GM18861 (cell line): ENCODE data around the gene IRX6.

Source experiments
- ATAC-seq: cut with Tn5 transposase; IDR thresholded peaks from one replicate; pipeline ENCODE4 v1.9.1; 2021; ENCODE audit not compliant: unreplicated experiment

The IRX6 gene

DNA sequence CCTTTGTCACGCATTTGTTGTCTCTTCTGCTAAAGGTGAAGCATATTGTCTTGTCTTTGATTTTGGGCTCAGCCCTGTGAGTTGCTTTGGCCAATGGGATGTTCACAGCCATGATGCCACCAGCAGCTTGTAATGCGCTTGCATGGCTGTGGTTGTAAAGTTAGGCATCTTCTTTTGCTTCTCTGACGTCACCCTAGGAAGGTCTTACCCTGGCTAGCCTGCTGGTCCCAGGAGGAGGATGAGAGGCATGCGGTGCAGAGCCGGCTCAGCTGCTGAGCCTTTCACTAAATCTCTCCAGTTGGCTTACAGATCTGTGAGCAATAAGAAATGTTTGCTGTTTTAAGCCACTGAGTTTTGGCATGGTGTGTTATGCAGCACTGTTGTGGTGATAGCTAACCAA lies 40.8 kb downstream of the IRX6 start:
- no peak for ATAC-seq

DNA sequence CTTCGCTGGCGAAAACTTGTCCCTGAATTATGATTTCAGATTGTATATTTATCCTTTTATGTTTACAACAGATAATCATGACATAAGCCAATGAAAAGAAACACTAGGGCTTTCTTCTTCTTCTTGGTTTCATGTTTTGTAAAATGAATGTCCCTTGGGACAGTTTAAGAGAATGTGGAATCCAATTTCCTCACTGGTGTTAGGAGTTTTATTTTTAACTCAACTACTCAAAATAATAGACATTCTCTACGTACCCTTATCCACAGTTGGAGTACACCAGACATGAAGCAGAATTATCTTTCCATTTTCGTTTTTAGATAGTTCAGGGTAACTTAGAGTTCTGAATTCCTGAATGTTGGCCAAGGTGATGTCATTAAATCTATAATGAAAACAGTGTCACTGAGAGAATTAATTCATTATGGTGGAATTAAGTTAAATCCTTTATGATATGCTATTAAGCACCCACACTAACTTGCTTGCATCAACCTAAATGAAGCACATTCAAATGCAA lies 43.4 kb downstream of the IRX6 start:
- no peak for ATAC-seq

DNA sequence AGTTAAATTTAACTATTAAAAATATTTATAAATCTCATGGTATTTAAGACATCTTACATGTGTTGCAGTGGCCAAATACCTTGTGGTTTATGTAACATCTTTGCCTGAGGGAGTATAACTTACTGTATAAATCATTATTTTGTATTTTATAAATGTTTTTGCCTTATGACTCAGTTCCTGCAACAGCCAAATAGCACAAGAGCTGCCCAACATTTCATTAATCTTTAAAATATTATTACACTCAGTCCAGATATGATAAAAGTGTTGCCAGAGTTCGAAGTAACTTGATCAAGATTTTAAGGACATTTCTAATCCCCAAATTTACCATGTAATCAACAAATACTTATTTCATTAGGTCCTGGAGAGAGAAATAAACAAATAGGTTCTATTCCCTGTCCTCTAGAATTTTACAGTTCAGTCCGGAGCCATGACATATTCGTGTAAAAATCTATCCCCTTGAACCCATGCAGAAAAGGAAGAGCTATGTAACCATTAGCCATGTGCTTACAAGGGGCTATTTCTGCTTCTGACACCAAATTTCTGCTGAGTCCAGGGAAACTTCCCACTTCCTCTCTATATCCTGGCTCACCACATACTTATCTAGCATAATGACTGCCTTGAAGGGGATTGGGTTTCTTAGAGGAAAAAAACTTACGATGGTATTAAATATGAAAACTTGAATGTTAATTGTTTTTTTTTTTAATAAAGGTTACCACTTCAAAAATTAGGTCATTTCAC lies 44.0 kb downstream of the IRX6 start:
- no peak for ATAC-seq

DNA sequence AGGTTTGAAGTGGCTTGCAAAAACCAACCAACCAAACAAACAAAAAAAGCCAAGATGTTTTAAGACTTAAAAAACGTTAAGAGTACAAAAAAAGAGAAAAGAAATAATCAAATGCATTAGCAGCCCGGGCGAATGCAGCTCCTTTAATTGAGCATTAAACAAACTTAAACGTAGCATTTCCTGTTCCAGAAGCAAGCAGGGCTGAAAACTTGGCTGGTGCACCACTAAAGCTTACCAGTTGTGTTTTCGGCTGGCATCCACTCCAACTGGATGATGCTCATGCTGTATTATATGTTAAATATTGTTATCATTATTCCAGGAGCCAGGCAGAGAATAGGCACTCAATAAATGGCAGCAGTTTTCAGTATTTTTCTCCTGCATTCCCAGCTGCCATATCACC lies 45.1 kb downstream of the IRX6 start:
- ATAC-seq: no peak

DNA sequence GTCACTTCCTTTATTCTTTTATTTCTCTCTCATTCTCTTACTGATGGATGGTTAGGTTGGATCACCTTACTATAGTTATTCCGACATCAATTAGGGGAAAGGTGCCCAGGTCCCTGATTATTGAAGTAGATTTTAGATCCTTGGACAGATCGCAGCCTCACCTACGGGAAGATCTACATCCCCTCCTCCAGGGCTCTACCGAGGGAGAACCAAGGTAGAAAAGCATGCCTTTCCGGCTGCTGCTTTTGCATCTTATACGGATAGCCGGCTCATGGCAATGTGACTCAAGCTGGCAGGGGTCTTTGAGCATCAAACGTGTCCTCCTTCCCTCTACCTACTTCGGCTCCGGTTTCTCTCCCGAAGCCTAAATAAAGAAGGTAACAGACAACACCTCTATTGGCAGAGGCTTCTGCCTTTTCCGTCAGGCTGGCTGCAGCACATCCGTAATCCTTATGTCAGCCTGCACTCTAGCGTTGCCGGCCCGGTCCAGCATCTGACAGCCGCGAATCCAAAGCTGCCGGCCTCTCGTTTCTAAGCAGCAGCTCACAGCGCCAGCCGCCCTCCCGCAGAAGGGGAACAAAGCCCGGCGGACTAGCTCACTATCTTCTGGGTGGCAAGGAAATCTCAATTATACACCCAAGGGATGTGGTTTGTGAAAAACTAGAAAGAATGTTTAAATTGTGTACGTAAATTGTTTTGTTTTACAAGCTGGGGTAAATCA lies 46.9 kb downstream of the IRX6 start:
- ATAC-seq: no peak

DNA sequence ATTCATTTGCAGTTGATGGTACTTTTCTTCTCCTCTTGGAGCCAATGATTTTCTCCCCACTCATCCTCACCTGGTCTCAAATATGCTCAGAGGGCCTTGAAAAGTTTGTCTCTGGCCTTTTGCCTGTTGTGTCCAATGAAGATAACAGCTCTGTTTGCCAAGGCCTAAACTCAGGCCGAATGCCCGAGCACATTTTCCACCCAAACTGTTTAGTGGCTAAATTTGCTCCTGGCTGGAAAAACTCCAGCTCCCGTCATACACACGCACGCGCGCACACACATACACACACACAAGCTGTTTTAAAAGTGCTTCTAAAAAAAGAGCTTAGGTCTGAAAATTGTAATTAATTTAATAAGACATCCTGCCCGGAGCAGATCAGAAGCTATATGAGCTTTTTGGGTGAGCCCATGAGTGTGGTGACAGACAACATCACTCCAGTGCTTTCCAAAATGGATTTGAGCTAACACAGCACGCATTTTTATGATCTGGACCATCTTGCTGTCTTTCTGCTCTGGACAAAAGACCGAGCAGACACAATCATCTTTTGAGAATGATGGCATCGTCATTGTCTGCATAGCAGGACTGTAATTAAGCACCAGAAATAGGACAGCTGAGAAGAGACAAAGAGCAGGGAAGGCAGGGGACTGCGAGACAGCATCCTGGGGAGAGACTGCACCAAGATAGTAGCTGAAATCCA lies 48.9 kb downstream of the IRX6 start:
- ATAC-seq: no peak

DNA sequence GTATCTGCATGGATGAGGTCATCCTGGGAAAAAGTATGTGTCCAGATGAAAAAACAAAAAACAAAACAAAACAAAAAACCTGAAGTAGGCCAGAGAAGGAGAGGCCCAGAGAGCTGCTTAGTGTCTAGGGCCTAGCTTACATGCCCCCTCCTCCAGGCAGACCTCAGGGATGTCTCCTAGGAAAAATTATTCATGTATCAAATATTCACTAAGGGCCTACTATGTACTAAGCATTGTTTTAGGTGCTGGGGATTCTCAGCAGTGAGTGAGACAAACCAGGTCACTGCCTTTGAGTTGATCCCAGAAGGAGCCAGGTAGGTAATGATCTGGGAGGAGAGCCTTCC lies 49.5 kb downstream of the IRX6 start:
- ATAC-seq: no peak

DNA sequence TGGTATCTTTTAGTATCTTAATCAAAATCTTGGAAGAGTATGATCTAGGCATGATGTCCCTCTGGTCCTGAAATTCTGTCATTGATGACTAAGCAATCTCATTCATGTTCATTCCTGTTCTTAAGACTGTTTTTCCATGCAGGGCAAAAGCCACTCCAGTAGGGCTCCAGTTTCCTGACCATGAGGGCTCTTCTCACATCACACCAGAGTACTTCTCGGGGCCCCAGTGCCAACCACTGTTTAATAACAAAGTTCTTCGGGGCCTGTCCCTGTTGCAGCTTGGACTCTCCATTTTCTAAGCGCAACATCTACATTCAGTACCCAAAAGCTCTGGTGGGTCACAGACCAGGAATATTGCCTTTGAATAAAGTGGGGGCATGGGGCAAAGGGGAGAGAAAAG lies 52.0 kb downstream of the IRX6 start:
- ATAC-seq: no peak

DNA sequence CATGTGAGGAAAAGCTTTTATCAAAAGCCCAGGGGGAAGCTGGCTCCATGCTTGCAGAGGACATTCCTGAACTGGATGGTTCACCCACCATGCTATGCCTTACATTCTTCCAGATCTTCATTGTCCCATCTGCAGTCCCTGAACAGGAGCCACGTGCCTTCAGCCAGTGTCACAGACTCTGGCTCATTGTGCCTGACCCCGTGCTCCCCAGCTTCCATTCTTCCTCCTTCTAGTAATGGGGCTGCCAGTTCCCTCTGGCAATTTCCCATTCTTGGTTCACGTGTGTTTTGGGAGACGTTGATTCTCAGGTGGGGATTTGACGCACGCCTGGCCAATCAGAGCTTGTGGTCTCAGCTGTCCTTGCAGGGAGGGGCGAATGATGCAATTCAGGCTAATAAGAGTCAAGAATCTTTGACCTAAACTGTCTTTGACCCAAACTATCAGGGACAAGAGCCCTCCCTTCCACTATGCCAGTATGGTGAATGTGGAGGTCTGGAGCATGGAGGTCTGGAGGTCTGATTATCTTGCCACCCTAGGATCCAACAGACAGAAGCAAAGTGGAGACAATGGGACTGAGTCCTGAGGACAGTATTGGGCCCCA lies 52.7 kb downstream of the IRX6 start:
- ATAC-seq: no peak

DNA sequence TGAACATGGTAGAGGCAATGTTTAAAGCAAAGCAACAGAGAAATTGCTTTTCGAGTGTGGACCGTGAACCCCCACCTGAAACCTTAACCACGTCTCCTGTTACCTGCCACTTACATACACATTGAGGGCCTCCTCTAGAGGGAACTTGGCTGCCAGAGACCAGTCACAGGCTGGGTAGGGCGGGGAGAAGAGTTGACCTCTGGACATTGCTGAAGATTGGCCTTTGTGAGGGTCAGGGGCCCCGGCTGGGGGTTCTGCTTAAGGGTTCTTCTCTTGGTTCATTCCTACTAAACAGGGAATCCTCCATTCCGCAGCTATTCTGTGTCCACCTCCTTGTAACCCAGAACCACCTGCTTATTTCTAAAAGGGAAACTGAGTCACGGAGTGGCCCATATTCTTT lies 53.8 kb downstream of the IRX6 start:
- ATAC-seq: no peak

DNA sequence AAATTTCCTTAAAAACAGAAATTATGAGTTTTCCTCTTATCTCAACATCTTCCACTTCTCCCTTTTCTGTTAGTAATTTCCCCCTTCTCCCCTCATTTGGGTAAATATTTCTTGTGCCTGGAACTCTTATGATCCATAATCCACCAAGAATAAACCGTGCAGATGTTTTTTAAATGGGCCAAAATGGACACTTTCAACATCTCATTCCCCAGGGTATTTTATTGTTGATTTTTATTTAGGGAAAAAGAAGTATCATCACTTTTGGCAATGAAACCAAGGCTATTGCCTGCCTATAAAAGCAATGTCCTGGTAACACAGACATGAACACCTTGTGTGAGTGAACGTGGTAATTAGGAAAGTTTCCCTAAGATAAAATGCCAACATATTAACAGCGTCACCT lies 54.6 kb downstream of the IRX6 start:
- no peak for ATAC-seq

DNA sequence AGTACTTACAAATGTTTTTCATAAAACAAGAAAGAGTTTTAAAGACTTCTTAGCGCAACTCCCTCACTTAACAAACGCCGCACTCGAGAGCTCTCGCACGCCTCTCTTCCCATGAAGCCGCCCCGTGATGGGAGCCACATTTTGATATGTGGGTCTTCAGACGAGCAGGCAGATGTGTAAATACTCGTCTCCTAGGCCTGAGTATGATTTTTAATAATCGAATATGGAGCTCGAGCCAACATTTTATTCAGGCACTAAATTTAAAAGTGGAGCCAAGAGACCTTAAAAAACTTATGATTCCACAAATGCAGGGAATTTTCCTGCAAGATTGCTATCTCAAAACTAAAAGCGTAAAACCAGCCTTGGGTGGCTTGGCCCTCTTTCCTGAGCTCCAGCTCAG lies 55.4 kb downstream of the IRX6 start:
- ATAC-seq: no peak

DNA sequence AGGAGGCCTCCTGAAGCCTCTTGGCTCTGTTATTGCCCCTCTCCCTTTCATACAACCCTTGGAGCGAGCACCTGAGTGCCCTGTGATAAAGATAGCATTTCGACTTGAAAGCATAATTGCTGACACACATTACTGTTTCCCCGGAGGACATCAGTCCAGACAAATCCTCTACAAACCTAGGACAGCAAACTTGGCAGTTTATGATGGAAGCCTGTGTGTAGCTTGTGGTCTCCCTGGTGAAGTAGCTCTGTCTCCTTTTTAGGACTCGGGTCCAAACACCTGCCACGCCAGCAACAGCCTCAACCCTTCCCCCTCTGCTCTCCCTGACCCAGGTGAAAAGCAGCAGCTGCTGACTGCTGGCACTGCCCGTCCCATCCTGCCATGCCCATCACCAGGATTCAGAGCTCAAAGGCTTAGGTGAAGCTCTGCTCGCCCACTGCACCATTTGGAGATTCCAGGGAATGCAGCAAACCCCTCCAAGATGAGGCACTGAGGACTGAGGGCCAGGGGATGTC lies 55.9 kb downstream of the IRX6 start:
- no peak for ATAC-seq
